Neural progenitor cell (in vitro differentiated cells): ENCODE measurements around the gene KCNK17. TPM values are rescaled to one million over a fixed set of nuclear protein-coding genes. Genes with fewer than 3 reads are reported as not detected.

Experiments
- DNase-seq: peaks from one replicate; pipeline ENCODE4 v3.0.0-alpha.2; 2016; ENCODE audit warnings: low spot score
- H2AFZ ChIP-seq: fragments of 200-600 bp; sonication (generic); replicated peaks from 2 replicates; pipeline ENCODE4 v1.6.1; 2016; ENCODE audit warnings: antibody characterized with exemption
- H3F3A ChIP-seq: fragments of 200-600 bp; sonication (generic); 2 replicates; pipeline ENCODE4 v1.6.1; 2016; ENCODE audit warnings: antibody characterized with exemption, low read depth
- H3K27ac ChIP-seq: fragments of 200-600 bp; sonication (generic); 2 replicates; pipeline ENCODE4 v1.5.1; 2016; ENCODE audit warnings: mild to moderate bottlenecking
- H3K27me3 ChIP-seq: fragments of 200-600 bp; sonication (generic); 2 replicates; pipeline ENCODE4 v1.6.1; 2016; ENCODE audit warnings: mild to moderate bottlenecking, moderate library complexity
- H3K36me3 ChIP-seq: fragments of 200-600 bp; sonication (generic); 2 replicates; pipeline ENCODE4 v1.5.1; 2016
- H3K4me1 ChIP-seq: fragments of 200-600 bp; sonication (generic); 2 replicates; pipeline ENCODE4 v1.6.1; 2016; ENCODE audit warnings: mixed run types
- H3K4me2 ChIP-seq: fragments of 200-600 bp; sonication (generic); 2 replicates; pipeline ENCODE4 v1.6.1; 2016
- H3K4me3 ChIP-seq: fragments of 200-600 bp; sonication (generic); 2 replicates; pipeline ENCODE4 v1.5.1; 2016
- H3K79me2 ChIP-seq: fragments of 200-600 bp; sonication (generic); 2 replicates; pipeline ENCODE4 v1.6.1; 2016; ENCODE audit warnings: low read depth
- H3K9ac ChIP-seq: fragments of 200-600 bp; sonication (generic); 2 replicates; pipeline ENCODE4 v1.6.1; 2016
- H3K9me3 ChIP-seq: fragments of 200-600 bp; sonication (generic); 2 replicates; pipeline ENCODE4 v1.5.1; 2016; ENCODE audit warnings: low read depth
- H4K20me1 ChIP-seq: fragments of 200-600 bp; sonication (generic); 2 replicates; pipeline ENCODE4 v1.6.1; 2016; ENCODE audit warnings: low read depth
- H3K27ac Mint-ChIP-seq: 3 replicates; pipeline ENCODE4 v1.8.0; 2021; ENCODE audit warnings: mixed read lengths
- H3K27me3 Mint-ChIP-seq: 2 replicates; pipeline ENCODE4 v1.8.0; 2022; ENCODE audit warnings: low read depth, mild to moderate bottlenecking, inconsistent platforms, moderate library complexity, mixed read lengths; ENCODE audit not compliant: insufficient read depth
- H3K36me3 Mint-ChIP-seq: 3 replicates; pipeline ENCODE4 v1.8.0; 2021; ENCODE audit warnings: mixed read lengths
- H3K4me1 Mint-ChIP-seq: 3 replicates; pipeline ENCODE4 v1.8.0; 2021; ENCODE audit warnings: mixed read lengths
- H3K4me3 Mint-ChIP-seq: 3 replicates; pipeline ENCODE4 v1.8.0; 2021; ENCODE audit warnings: mild to moderate bottlenecking, moderate library complexity, mixed read lengths
- H3K9me3 Mint-ChIP-seq: 3 replicates; pipeline ENCODE4 v1.8.0; 2020; ENCODE audit warnings: mixed read lengths
- EZH2 ChIP-seq: fragments of 200-600 bp; sonication (generic); IDR thresholded peaks from 2 replicates; pipeline ENCODE4 v1.6.1; 2017; ENCODE audit warnings: antibody characterized with exemption, mild to moderate bottlenecking, moderate library complexity
- EZH2phosphoT487 ChIP-seq: fragments of 200-600 bp; sonication (generic); IDR thresholded peaks from 2 replicates; pipeline ENCODE4 v1.6.1; 2017; ENCODE audit warnings: antibody characterized with exemption
- total RNA-seq: library from RNA; depleted of rRNA; stranded (reverse); fragments of >200 nt; gene quantifications from 2 replicates; pipeline ENCODE4 v1.2.3, GENCODE V29; 2015; ENCODE audit warnings: low replicate concordance
- TF ChIP-seq, protein P1 (sequence below): fragments of 200-600 bp; sonication (generic); IDR thresholded peaks from 2 replicates; pipeline ENCODE4 v1.5.1; 2017; ENCODE audit warnings: antibody characterized with exemption, mild to moderate bottlenecking

KCNK17 gene
- total RNA-seq, 1 donor from 2014 or later, result not detected

DNA sequence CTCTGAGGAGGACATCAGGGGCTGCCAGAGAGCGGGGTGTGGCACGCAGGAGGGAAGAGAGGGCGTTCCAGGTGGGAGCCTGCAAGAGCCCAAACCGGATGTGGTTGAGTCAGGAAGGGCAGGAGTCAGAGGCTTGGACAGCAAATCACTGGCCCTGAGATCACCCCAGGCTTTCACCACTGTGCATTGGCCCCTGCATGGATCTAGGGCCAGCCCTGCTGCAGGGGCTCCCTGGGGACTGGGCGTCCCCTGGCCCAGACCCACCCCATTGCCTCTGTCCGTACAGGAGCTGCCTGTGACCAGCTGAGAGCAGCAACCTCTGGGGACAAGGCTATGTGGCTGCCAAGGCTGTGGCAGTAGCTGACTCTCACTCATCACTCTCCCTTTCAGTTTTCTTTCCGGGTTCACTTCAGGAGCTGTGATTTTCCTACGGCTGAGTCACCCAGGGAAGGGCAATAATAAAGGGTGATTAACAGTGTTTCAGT is 33.9 kb downstream of the KCNK17 start:
- no peaks in the 10 kb centered on the region for H3K4me1 ChIP-seq
- H2AFZ ChIP-seq, result no peak overlapping the region
- no peaks in the 10 kb centered on the region for H3K27me3 ChIP-seq
- H3K27ac Mint-ChIP-seq, result no peak overlapping the region
- no peaks in the 10 kb centered on the region for H3F3A ChIP-seq
- peaks cover 4% of the 10 kb centered on the region for H3K27me3 Mint-ChIP-seq
- H3K4me3 Mint-ChIP-seq, result no peak overlapping the region
- TF ChIP-seq EZH2phosphoT487 (no peak), EZH2 (no peak)
- TF ChIP-seq, protein P1, sequence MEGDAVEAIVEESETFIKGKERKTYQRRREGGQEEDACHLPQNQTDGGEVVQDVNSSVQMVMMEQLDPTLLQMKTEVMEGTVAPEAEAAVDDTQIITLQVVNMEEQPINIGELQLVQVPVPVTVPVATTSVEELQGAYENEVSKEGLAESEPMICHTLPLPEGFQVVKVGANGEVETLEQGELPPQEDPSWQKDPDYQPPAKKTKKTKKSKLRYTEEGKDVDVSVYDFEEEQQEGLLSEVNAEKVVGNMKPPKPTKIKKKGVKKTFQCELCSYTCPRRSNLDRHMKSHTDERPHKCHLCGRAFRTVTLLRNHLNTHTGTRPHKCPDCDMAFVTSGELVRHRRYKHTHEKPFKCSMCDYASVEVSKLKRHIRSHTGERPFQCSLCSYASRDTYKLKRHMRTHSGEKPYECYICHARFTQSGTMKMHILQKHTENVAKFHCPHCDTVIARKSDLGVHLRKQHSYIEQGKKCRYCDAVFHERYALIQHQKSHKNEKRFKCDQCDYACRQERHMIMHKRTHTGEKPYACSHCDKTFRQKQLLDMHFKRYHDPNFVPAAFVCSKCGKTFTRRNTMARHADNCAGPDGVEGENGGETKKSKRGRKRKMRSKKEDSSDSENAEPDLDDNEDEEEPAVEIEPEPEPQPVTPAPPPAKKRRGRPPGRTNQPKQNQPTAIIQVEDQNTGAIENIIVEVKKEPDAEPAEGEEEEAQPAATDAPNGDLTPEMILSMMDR, result no peak
- no peak for DNase-seq
- no peaks in the 10 kb centered on the region for H3K79me2 ChIP-seq
- no peaks in the 10 kb centered on the region for H3K36me3 Mint-ChIP-seq
- no peaks in the 10 kb centered on the region for H3K9me3 ChIP-seq
- no peak overlapping the region for H3K4me3 ChIP-seq
- no peaks in the 10 kb centered on the region for H3K36me3 ChIP-seq
- H3K27ac ChIP-seq, result no peak overlapping the region
- H3K4me2 ChIP-seq, result no peak overlapping the region
- no peaks in the 10 kb centered on the region for H4K20me1 ChIP-seq
- no peaks in the 10 kb centered on the region for H3K4me1 Mint-ChIP-seq
- no peaks in the 10 kb centered on the region for H3K9me3 Mint-ChIP-seq
- H3K9ac ChIP-seq, result no peak overlapping the region

DNA sequence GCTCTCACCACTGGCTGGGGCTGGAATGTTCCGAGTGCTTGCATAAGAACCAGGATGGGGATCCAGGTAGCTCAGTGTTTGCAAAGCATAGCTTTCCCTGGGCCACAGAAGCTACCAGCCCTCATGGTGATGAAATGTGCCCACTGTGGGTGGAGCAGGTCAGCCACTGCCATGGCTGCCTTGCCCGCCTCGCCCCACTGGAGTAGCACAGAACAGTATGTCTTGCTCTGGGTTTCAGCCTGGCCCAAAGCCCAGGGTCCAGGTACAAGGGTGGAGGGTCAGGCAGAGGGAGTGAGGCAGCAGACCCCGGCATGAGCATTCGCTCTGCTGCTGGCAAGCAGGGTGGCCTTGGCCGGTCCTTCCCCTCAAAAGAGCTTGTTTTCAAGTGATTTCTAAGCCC is 34.7 kb downstream of the KCNK17 start:
- H3K9ac ChIP-seq, result no peak overlapping the region
- H3K9me3 ChIP-seq, result no peaks in the 10 kb centered on the region
- no peaks in the 10 kb centered on the region for H3K9me3 Mint-ChIP-seq
- H3K4me1 Mint-ChIP-seq, result no peaks in the 10 kb centered on the region
- H2AFZ ChIP-seq, result no peak overlapping the region
- H3K27me3 ChIP-seq, result no peaks in the 10 kb centered on the region
- H3F3A ChIP-seq, result no peaks in the 10 kb centered on the region
- H3K4me2 ChIP-seq, result no peak overlapping the region
- H4K20me1 ChIP-seq, result no peaks in the 10 kb centered on the region
- no peak for DNase-seq
- no peaks in the 10 kb centered on the region for H3K36me3 ChIP-seq
- no peaks in the 10 kb centered on the region for H3K4me1 ChIP-seq
- no peaks in the 10 kb centered on the region for H3K36me3 Mint-ChIP-seq
- H3K27ac Mint-ChIP-seq, result no peak overlapping the region
- peaks cover 5% of the 10 kb centered on the region for H3K27me3 Mint-ChIP-seq
- H3K79me2 ChIP-seq, result no peaks in the 10 kb centered on the region
- H3K4me3 Mint-ChIP-seq, result no peak overlapping the region
- H3K27ac ChIP-seq, result no peak overlapping the region
- TF ChIP-seq EZH2 (no peak), EZH2phosphoT487 (no peak)
- TF ChIP-seq, protein P1, result no peak
- no peak overlapping the region for H3K4me3 ChIP-seq

DNA sequence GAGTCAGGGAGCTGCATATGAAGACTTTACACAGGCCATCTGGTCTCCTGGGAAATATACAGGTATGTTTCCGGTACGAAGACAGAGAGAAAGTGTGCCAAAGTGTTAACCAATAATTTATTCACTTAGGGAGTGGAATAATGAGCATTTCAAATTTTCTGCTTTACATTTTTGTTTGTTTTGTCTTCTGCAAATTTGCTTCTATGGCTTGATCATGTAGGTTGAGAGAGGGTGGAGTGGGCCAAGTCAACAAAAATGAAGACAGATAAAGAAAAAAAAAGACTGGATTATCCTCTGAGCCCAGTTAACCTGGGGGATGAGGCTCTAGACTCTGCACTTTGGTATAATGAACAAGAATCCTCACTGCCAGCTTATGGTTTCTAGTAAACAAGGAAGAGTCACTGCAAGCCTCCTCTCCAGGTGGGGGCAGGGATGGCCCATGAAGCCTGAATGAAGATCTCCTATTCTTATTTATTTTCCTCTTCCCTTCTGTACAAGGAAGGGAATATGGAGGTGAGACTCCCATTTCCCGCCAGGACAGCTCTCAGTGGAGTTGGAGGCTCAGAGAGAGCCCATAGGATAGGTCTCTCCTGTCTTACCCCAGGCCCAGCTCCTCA is 37.7 kb downstream of the KCNK17 start:
- Histone ChIP-seq H3K4me3 (no peak overlapping the region), H3K27ac (no peak overlapping the region), H3K4me2 (no peak overlapping the region), H3K4me1 (no peaks in the 10 kb centered on the region), H4K20me1 (no peaks in the 10 kb centered on the region), H3K36me3 (no peaks in the 10 kb centered on the region), H3K9me3 (no peaks in the 10 kb centered on the region), H2AFZ (no peak overlapping the region), H3K9ac (no peak overlapping the region), H3K27me3 (no peaks in the 10 kb centered on the region), H3K79me2 (no peaks in the 10 kb centered on the region), H3F3A (no peaks in the 10 kb centered on the region)
- TF ChIP-seq EZH2 (no peak), EZH2phosphoT487 (no peak)
- TF ChIP-seq, protein P1, result no peak
- peaks cover 5% of the 10 kb centered on the region for H3K27me3 Mint-ChIP-seq
- DNase-seq, result no peak
- H3K9me3 Mint-ChIP-seq, result no peaks in the 10 kb centered on the region
- no peak overlapping the region for H3K4me3 Mint-ChIP-seq
- no peak overlapping the region for H3K27ac Mint-ChIP-seq
- no peaks in the 10 kb centered on the region for H3K36me3 Mint-ChIP-seq
- H3K4me1 Mint-ChIP-seq, result peaks cover 3% of the 10 kb centered on the region
